Mesodermal cell (in vitro differentiated cells): ENCODE results near the gene METTL21C. TPM values are rescaled to one million over a fixed set of nuclear protein-coding genes. Genes with fewer than 3 reads are reported as not detected.

Experiments
- H3K27ac ChIP-seq: 2 replicates; pipeline ENCODE4 v1.7.0; 2013; ENCODE audit warnings: mild to moderate bottlenecking, low read depth, low read length, moderate library complexity; ENCODE audit not compliant: severe bottlenecking
- H3K36me3 ChIP-seq: 2 replicates; pipeline ENCODE4 v1.7.1; 2013; ENCODE audit warnings: mild to moderate bottlenecking, low read length, moderate library complexity; ENCODE audit not compliant: control insufficient read depth, insufficient read depth
- H3K4me1 ChIP-seq: one replicate; pipeline ENCODE4 v1.7.1; 2013; ENCODE audit warnings: mild to moderate bottlenecking, low read length; ENCODE audit not compliant: insufficient read depth, control insufficient read depth, poor library complexity, severe bottlenecking
- H3K4me3 ChIP-seq: 2 replicates; pipeline ENCODE4 v1.7.0; 2013; ENCODE audit warnings: low read length, control low read depth, mild to moderate bottlenecking; ENCODE audit not compliant: insufficient read depth, poor library complexity, severe bottlenecking; ENCODE audit errors: extremely low read depth
- H3K9me3 ChIP-seq: 2 replicates; pipeline ENCODE4 v1.7.1; 2013; ENCODE audit warnings: mild to moderate bottlenecking, low read length, moderate library complexity; ENCODE audit not compliant: control insufficient read depth
- WGBS, 2 experiments: methylation state at CpG; one replicate each; pipeline ENCODE4 v1.1.5; 2013; ENCODE audit warnings: missing lambda C conversion rate in 2 of 2; ENCODE audit not compliant: insufficient coverage in 2 of 2; 5-methylcytosine and 5-hydroxymethylcytosine counted together
- polyA plus RNA-seq, 2 experiments: library from polyadenylated mRNA; stranded (reverse); fragments of 50-300 nt; gene quantifications; one replicate each; pipeline ENCODE4 v1.2.3, GENCODE V29; 2013

The METTL21C gene
- polyA plus RNA-seq (2013, experiment 1 of 2) = not detected
- not detected for polyA plus RNA-seq (2013, experiment 2 of 2)

DNA sequence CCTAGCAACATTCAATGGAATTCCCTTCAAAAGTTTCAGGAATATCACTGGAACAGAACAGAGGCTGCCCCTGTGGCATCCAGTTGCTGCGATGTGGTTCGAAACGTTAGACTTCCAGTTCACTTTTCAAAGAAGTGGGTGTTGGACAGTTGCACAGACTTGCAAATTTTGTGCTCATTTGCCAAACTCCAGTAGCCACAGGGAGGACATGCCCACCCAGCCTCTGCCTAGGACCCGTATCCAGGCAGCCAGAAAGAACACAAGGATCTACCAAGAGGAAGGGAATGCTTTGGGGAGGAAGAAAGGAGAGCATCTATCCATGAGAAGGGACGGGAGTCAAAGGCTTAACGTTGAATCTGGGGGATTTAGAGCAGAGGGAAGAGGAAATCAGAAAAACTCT is at the start of gene METTL21C:
TSS of gene METTL21C (minus strand) at position 108 of the 400 bp plus-strand sequence. CDS start 546 bp downstream, outside the sequence.
- 83 to 89% methylated on average over 5 of the region's 6 CpGs for WGBS, 2 experiments
- Histone ChIP-seq H3K27ac (no peak within 1 kb of the TSS), H3K4me1 (no peaks in the 10 kb centered on the region), H3K9me3 (peaks cover 8% of the 10 kb centered on the region), H3K4me3 (no peak within 1 kb of the TSS), H3K36me3 (no peaks in the 10 kb centered on the region)

DNA sequence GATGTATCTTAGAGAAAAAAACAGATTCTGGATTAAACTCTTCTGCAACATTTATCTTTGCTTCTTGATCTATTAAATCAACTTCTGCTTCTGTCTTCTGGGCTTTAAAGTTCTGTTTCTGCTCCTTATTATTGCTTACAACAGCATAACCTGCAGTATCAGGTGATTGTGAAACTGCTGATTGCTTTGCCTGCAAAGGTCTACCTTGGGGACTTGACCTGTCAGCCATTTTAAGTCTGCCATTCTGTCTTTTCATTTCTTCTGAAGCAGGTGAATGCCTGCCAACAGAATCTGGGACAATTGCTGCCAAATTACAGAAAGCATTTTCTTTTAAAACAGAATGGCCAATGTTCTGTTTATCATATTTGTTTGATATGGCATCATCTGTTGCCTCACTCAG is 47.7 kb upstream of the METTL21C start:
- H3K27ac ChIP-seq = no peak overlapping the region
- H3K36me3 ChIP-seq = no peaks in the 10 kb centered on the region
- peaks cover 18% of the 10 kb centered on the region for H3K9me3 ChIP-seq
- no peak overlapping the region for H3K4me3 ChIP-seq
- no peaks in the 10 kb centered on the region for H3K4me1 ChIP-seq

DNA sequence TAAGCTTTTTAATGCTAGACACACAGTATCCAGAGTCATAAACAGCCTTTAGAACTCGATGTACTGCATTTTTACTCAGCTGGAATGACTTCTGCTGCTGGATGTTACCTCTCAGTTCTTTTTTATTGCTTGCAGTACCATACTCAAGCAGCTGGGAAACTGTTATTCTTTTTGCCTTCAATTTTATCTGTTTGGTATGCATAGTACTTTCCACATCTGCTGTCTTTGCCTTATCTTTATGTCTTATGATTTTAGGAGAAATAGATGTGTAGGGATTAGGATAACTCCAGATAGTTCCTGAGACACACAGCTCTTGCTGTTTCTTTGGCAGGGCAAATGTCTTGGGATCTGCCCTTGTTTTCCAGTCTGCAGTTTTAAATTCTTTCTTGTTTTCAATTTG is 47.3 kb upstream of the METTL21C start:
- Histone ChIP-seq H3K4me3 (no peak overlapping the region), H3K9me3 (peaks cover 18% of the 10 kb centered on the region), H3K36me3 (no peaks in the 10 kb centered on the region), H3K4me1 (no peaks in the 10 kb centered on the region), H3K27ac (no peak overlapping the region)
- 13 to 50% methylated on average over 1 of the region's 1 CpG for WGBS, 2 experiments

DNA sequence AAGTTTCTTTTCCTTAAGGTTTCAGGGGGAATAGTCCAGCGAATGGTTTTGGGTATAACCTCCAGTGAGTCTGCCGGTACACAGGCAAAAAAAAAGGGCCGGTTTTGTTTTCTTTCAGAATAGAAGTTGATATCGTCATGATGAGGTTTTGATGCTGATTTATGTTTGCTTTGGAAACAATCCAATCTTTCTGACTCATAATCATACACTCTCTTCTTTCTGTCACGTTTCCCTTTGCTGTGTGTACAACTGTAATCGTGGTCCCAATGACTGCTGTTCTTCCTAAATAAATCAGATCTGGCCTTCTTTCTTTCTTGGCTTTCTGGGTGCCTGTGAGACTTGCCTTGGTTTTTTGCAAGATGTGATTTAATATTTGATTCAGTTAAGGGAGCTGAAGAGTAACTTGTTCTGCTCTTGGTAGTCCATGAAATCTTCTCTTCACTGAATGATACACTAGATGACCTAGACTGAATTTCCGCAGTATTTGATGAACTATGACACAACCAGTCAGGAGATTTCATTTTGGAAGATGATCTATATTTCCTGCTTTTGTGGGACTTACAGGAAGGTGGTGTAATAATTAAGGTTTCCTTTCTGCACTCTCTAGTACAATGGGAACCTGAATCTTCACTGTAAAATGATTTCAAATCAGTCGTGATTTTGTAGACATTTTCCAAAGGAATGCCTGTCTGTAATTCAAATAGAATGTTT is 34.9 kb upstream of the METTL21C start:
- H3K27ac ChIP-seq = no peak overlapping the region
- no peak overlapping the region for H3K4me3 ChIP-seq
- H3K9me3 ChIP-seq = no peaks in the 10 kb centered on the region
- WGBS, 2 experiments = 77 to 87% methylated on average over 3 of the region's 8 CpGs
- H3K36me3 ChIP-seq = no peaks in the 10 kb centered on the region
- no peaks in the 10 kb centered on the region for H3K4me1 ChIP-seq

DNA sequence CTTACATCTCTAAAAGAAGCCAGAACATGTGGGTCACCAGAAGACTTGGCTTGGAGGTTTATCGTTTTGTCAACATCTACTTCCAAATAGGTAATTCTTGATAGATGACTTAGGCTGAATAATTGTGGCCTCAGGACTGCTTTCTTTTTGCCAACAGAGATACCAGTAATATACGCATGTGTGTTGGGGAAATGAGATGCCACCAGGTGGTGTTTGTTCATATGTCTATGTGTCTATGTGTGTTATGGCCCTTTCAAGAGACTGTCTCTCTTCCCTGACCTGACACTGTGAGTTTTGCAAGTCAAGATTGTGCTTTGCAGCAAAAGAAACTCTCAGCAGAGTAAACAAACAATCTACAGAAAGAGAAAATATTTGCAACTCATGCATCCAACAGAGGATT is 31.6 kb upstream of the METTL21C start:
- 80% methylated on average over 1 of the region's 2 CpGs; no CpG with 5 or more reads in 1 of the 2 experiments for WGBS, 2 experiments
- no peaks in the 10 kb centered on the region for H3K9me3 ChIP-seq
- H3K27ac ChIP-seq = no peak overlapping the region
- H3K36me3 ChIP-seq = no peaks in the 10 kb centered on the region
- H3K4me3 ChIP-seq = no peak overlapping the region
- H3K4me1 ChIP-seq = no peaks in the 10 kb centered on the region

DNA sequence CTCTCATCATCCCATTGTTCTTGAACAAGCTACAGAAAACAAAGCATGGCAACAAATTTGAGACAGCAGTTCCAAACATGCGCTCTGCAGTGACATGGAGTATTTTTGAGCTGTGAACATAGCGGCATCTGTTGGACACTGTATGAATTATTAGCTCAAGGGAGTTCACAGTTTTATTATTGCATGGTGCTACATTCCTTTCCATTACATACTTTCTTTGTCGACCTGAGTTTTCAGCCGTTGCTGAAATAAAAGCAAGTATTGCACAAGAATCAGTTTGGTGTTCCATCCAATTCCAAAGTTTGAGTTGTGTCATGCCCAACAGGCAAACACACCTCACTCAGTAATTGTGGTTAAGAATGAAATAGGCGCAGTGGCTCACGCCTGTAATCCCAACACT is 30.1 kb upstream of the METTL21C start:
- 87 to 93% methylated on average over 2 to 5 of the region's 6 CpGs for WGBS, 2 experiments
- Histone ChIP-seq H3K9me3 (no peaks in the 10 kb centered on the region), H3K36me3 (no peaks in the 10 kb centered on the region), H3K4me1 (no peaks in the 10 kb centered on the region), H3K27ac (no peak overlapping the region), H3K4me3 (no peak overlapping the region)

DNA sequence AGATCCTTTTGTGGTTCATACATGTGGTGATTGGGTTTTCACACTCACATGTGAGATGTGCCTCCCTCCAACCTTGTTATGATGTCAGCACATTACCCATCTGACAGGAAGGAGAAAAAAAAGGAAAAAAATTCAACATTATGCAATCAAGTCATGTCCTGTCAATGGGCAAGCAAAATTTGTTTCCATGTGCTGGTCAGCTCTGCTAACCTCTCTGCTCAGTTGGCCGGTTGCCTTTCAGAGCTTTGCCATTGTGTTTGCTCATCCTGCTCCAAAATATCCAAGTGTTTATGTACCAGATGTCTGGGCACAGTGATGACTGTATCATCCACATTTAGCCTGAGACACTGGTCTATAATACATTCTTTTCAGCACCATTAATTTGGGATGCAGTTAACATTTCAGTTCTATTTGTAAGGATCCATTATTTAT is 27.0 kb upstream of the METTL21C start:
- Histone ChIP-seq H3K9me3 (no peaks in the 10 kb centered on the region), H3K27ac (no peak overlapping the region), H3K4me1 (no peaks in the 10 kb centered on the region), H3K36me3 (no peaks in the 10 kb centered on the region), H3K4me3 (no peak overlapping the region)
- WGBS, 2 experiments = 100% methylated on average over 1 of the region's 1 CpG

DNA sequence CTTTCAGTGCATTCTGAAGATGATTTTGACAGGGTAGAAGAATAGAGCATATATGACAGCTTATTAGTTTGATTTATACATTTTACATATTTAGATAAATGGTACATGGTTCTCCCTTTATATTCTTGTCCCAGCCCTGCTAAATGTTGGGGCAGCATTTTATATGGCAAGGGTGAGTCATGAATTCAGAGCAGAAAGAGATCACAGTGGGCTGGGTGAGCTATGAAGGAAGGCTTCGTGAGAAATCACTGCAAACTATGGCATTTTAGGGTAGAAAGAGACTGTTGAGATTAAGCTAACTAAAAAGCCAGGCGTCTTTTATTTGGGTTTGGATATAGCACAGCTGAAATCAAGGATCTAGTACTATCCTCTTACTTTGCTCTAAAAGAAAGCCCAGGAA is 23.9 kb upstream of the METTL21C start:
- 65 to 77% methylated on average over 1 to 2 of the region's 2 CpGs for WGBS, 2 experiments
- Histone ChIP-seq H3K36me3 (no peaks in the 10 kb centered on the region), H3K4me1 (no peaks in the 10 kb centered on the region), H3K9me3 (no peaks in the 10 kb centered on the region), H3K27ac (no peak overlapping the region), H3K4me3 (no peak overlapping the region)

DNA sequence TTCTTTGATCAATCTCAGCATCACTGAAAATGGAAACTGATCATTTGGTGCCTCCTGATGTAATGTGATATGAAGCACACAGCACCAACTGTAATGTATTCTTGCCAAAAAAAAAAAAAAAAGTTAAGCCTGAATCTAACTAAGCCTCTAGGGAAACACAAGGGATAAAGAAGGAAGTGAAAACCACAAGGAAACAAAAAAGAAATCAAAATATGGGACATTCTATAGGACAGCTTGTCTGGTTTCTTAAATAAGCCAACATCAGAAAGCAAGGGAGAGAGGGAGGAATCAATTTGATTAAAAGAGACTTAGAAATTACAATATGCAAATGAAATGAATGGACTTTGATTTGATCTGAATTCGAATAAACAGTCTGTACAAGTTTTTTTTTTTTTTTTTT is 20.6 kb upstream of the METTL21C start:
- Histone ChIP-seq H3K36me3 (no peaks in the 10 kb centered on the region), H3K27ac (no peak overlapping the region), H3K4me3 (no peak overlapping the region), H3K4me1 (no peaks in the 10 kb centered on the region), H3K9me3 (no peaks in the 10 kb centered on the region)
- WGBS, 2 experiments = 100% methylated on average over 1 of the region's 1 CpG; no CpG with 5 or more reads in 1 of the 2 experiments

DNA sequence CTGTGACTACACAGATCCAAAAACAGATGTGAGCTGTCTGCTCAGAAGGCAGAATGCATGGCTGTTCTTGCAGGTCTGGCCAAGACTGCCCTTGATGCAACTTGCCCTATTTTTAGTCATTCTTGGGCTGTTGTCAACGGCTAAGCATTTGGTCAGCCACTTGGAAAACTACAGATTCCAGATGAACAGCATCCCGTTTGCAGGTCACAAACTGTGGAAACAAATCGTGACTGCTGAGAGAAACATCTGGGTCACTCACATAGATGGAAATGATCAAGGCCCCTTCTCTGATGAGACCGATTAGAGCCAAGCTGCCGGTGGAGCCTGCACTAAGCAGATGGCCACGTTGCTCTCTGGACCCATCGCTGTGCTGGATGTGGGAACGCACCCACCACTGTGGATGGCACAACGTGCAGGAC is 15.4 kb upstream of the METTL21C start:
- Histone ChIP-seq H3K9me3 (no peaks in the 10 kb centered on the region), H3K4me1 (peaks cover 3% of the 10 kb centered on the region), H3K4me3 (no peak overlapping the region), H3K36me3 (no peaks in the 10 kb centered on the region), H3K27ac (no peak overlapping the region)
- 92 to 94% methylated on average over 9 of the region's 9 CpGs for WGBS, 2 experiments

DNA sequence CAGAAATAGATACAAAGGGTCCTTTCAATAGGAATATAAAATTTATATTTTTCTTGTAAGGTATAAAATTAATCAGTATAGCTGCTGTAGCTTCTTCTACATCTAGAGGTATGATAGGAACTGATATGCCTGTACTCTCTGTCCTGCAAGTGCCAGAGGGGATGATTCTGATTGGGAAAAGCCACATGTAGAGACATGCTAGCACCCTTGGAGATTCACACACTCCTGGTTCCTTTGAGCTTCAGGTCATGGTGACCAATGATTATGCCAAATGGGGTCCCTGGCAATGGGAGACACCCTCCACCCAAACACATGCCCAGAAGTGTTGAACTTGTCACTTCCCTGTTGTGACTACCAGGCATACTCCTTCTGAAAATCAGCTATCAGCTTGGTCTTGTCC is 14.7 kb upstream of the METTL21C start:
- Histone ChIP-seq H3K27ac (no peak overlapping the region), H3K36me3 (no peaks in the 10 kb centered on the region), H3K4me3 (no peak overlapping the region), H3K4me1 (peaks cover 3% of the 10 kb centered on the region), H3K9me3 (no peaks in the 10 kb centered on the region)
